Urothelium cell line (cell line): ENCODE results near the gene SELENOO.

Source experiments
- DNase-seq: peaks from one replicate; pipeline ENCODE4 v3.0.0; 2011; ENCODE audit warnings: low spot score, mixed read lengths
- FAIRE-seq: peaks from 2 replicates; lab custom pipeline; 2011; peaks lifted over from hg19 to GRCh38; lab: Jason Lieb, UNC

The SELENOO gene

DNA sequence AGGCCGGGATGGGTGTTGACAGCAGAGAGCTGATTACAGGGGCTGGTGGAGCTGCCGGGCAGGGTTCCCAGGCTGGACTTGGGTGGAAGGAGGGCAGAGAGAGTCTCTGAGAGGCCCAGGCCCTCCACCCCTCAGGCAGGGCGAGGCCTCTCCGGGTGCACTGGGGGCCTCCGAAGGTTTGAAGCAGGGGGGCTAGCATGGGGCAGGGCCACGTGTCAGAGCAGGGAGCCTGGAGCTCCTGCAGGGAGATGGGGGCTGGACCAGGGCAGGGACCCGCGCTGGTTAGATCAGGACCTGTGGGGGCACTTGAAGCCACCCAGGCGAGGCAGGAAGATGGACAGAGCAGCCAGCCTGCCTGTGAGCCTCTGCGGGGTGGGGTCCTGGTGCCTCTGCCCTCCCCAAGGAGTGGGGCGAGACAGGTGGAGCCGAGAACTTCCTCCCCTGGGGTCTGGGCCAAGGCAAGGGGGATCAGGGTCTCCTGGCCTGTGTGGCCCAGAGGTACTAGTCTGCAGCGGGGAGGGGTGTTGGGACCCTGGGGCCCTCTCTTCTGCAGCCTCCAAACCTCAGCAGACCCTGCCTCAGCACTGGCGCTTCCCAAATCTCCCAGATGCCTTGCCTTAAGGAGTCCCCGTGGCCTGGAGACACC lies 29.4 kb upstream of the SELENOO start:
- no peak for FAIRE-seq
- no peak for DNase-seq

DNA sequence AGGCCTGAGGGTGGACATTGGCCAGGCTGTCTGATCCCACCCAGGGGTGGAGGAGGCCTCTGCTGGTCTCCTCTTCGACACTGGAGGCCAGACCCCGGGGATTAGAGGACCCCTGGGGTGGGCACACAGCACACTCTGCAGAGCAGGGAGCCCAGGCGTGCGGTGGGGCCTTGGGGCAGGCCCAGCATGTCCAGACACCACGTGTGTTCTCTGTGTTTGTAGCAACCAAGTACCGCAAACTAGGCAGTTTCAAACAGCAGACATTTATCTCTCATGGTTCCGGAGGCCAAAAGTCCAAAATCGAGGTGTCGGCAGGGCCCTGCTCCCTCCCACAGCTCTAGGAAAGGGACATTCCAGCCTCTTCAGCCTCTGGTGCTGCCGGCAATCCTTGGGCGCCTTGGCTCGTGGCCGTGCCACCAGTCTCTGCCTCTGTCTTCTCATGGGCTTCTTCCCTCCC lies 28.8 kb upstream of the SELENOO start:
- FAIRE-seq = no peak

DNA sequence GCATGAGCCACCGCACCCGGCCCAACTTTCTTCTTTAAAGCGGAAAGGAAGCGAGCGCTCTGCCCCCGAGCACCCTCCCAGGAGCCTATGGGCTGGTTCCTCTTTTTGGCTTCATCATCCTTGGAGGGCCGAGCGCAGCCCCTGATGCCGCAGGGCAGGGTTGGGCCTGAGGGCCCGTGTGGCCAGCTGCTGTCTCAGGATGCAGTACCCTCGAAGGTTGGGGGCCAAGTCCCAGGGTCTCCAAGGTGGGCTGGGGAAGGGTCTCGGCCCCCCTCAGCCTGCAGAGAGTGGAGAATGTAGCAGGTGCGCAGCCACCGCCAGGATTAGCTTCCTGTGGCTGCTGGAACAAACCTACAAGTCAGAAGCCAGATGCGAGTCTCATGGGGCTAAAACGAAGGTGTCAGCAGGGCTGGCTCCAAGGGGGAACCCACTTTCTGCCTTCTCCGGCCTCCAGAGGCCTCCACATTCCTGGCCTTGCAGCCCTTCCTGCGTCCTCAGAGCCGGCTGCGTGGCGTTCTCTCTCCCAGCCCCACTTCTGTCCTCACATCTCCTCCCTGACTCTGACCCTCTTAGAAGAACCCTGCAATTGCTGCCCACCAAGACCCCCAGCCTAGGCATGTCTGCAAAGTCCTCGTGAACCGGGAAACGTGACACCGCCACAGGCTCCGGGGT lies 27.4 kb upstream of the SELENOO start:
- DNase-seq (no peak), FAIRE-seq (no peak)

More for the DNA sequence above, 28.8 kb upstream of the SELENOO start:
- no peak for DNase-seq

DNA sequence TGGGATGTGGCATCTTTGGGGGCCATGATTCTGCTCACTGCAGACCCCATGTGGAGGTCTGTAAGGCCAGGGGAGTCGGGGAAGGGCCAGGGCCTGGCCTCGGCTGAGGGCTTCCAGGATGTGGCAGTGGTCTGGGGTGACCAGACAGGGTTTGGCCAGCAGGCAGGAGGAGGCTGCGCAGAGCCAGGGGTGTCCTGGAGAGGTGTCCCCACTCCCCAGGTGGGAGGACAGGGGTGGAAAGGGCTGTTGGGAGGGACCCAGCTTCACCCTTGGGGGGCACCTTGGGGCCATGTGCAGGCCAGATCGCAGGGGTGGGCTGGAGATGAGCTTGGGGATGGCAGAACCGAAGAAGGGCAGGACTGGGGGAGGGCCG lies 26.8 kb upstream of the SELENOO start:
- no peak for FAIRE-seq

DNA sequence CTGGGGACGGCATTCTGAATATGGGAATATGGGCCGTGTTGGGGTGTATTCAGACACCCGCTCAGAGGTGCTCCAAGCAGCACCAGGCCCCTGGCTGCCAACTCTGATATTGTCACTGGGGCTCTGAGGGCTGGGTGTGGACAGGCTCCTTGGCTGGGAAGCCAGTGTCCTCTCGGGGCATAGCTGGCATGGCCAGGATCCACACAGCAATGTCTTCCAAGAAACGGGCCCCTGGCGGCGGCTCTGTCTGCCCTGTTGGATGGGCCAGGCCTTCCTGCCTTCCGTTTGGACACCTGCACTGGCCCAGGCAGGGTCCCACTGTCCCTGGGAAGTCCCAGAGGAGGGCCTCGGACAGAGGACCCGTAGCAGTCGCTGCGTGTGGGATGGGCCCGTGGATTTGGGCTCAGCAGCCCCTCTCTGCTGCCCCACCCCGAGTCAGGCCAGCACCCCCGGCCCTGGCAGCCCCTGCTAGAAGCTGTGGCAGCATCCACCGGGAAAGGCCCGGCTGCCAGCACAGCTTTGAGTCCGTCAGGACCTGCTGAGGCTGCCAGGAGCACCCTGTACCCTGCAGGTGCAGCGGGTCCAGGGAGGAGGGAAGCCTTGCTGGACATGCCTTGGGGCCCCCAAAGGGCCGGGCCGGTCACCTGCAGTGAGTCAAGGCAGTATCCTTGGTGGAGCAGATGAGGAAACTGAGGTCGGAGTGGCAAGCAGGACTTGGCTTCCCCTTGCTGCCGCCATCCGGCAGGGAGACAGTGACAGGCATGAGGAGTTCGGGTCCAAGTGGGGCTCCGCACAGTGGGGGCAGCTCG lies 26.2 kb upstream of the SELENOO start:
- FAIRE-seq (no peak), DNase-seq (no peak)

More for the DNA sequence above, 26.8 kb upstream of the SELENOO start:
- DNase-seq = no peak

DNA sequence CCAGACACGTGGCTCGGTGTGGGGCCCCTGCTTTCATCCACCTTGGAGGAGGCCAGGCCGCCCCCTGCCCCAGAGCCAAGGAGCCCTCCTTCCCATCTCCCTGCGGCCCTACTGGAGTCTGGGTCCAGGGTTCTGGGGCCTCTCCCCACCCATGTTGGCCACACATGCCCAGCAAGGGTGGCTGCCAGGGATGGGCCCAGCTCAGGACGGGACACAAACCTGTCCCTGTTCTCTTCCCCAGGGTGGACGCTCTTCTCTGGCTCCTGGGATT lies 25.7 kb upstream of the SELENOO start:
- DNase-seq (no peak), FAIRE-seq (no peak)

DNA sequence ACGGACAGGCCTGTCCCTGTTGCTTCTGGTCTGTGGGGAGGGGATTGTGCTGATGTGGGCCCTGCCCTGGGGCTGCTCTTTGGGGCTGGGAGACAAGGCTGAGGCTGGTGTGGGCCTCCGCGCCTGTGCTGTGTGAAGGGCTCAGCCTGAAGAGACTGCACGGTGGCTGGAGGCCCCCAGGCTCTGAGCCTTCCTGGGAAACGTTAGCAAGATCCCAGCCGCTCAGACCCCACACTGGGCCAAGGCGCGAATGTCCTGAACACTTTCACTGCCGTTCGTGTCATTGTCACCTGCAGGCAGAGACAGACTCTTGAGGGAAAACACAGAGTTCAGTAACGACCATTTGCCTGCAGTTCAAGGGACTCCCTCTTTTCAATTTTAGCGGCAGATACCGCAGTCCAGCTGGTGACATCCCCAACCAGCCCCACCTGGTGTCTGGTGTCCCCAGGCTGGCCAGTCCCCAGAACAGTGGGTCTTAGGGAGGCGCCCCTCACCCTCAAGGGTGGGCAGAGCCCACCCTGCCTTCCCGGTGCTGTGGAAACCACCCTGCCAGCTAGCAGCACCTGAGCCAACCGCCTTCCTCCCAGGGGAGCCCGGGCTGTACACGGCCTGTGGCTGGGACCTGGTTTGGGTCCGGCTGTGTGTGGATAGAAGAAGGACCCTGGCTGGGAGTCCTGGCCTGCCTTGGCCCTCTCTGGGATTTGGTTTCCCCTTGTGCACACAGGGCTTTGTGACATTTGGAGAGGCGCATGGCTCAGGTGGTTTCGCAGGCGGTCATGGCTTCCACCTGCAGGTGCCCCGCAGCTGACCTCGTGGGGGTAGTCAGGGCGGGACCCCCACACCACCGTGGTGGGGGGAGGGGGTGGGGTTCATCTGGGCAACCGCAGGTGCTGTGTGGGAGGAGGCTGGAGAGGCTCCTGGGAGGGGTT lies 24.6 kb upstream of the SELENOO start:
- FAIRE-seq (no peak), DNase-seq (no peak)

DNA sequence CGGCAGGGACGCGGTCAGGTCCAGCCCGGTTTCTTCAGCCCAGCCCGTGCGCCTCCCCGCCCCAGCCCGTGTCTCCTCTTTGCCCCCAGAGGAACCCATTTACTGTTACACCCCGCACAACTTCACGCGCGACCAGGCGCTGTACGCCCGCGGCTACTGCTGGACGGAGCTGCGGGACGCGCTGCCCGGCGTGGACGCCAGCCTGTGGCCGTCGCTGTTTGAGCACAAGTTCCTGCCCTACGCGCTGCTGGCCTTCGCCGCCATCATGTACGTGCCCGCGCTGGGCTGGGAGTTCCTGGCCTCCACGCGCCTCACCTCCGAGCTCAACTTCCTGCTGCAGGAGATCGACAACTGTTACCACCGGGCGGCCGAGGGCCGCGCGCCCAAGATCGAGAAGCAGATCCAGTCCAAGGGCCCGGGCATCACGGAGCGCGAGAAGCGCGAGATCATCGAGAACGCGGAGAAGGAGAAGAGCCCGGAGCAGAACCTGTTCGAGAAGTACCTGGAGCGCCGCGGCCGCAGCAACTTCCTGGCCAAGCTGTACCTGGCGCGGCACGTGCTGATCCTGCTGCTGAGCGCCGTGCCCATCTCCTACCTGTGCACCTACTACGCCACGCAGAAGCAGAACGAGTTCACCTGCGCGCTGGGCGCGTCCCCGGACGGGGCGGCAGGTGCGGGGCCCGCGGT lies 23.8 kb upstream of the SELENOO start:
- no peak for DNase-seq
- no peak for FAIRE-seq

DNA sequence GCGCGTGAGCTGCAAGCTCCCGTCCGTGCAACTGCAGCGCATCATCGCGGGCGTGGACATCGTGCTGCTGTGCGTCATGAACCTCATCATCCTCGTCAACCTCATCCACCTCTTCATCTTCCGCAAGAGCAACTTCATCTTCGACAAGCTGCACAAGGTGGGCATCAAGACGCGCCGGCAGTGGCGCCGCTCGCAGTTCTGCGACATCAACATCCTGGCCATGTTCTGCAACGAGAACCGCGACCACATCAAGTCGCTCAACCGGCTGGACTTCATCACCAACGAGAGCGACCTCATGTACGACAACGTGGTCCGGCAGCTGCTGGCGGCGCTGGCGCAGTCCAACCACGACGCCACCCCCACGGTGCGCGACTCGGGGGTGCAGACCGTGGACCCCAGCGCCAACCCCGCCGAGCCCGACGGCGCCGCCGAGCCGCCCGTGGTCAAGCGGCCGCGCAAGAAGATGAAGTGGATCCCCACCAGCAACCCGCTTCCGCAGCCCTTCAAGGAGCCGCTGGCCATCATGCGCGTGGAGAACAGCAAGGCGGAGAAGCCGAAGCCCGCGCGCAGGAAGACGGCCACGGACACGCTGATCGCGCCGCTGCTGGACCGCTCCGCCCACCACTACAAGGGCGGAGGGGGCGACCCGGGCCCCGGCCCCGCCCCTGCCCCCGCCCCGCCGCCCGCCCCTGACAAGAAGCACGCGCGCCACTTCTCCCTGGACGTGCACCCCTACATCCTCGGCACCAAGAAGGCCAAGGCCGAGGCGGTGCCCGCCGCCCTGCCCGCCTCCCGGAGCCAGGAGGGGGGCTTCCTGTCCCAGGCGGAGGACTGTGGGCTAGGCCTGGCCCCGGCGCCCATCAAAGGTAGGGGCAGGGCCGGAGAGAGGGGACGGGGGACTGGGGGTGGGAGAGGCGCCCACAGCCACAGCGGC lies 23.0 kb upstream of the SELENOO start:
- DNase-seq (no peak), FAIRE-seq (no peak)

DNA sequence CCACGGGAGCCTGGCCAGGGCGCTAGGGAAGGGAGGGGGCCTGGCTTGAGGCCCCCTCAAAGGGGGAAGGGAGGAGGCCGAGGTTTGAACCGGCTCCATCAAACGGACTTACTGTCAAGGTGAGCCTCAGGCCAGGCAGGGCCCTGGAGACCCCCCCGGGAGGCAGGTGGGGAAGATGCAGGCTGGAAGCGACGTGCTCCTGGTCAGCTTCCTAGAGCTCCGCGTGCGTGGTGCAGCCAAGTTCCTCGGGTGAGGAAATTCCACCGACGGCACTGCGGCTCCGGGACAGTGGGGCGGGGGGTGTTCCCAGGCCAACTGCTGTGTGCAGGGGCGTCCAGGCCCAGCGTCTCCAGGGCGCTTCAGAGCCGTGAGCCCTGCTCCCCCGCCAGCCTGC lies 22.3 kb upstream of the SELENOO start:
- FAIRE-seq (no peak), DNase-seq (no peak)

DNA sequence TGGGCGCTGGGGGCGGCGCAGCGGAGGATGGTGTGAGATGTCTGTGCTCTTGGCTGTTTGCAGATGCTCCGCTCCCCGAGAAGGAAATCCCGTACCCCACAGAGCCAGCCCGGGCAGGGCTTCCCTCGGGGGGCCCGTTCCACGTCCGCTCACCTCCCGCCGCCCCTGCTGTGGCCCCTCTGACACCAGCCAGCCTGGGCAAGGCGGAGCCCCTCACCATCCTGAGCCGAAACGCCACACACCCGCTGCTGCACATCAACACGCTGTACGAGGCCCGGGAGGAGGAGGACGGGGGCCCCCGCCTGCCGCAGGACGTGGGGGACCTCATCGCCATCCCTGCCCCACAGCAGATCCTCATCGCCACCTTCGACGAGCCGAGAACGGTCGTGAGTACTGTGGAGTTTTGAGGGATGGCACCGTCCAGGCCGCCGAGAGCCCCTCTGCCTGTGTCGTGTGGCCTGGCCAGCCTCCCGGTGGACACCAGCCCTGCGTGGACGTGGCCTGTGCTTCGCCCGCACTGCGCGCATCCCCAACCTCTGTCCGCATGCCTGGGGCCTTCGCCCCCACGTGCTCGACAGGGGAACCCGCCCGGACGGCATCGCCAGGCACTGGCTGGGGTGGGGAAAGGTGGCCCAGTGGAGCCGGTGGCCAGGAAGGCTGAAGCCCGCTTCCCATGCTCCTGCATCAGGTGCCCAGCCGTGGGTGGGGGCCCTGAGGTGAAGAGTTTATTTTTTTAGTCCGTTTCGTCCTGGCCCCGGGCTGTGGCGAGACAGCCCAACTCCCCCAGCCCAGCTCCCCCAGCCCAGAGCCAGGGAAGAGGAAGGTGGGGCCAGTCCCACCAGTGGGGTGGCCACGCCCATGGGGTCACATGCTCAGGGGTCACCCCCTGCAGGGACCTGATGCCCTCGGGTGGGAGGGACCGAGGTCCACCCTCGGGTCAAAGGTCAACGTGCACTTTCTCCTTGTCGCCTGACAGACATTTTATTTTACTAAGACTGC lies 21.6 kb upstream of the SELENOO start:
- FAIRE-seq = no peak
- DNase-seq = no peak

DNA sequence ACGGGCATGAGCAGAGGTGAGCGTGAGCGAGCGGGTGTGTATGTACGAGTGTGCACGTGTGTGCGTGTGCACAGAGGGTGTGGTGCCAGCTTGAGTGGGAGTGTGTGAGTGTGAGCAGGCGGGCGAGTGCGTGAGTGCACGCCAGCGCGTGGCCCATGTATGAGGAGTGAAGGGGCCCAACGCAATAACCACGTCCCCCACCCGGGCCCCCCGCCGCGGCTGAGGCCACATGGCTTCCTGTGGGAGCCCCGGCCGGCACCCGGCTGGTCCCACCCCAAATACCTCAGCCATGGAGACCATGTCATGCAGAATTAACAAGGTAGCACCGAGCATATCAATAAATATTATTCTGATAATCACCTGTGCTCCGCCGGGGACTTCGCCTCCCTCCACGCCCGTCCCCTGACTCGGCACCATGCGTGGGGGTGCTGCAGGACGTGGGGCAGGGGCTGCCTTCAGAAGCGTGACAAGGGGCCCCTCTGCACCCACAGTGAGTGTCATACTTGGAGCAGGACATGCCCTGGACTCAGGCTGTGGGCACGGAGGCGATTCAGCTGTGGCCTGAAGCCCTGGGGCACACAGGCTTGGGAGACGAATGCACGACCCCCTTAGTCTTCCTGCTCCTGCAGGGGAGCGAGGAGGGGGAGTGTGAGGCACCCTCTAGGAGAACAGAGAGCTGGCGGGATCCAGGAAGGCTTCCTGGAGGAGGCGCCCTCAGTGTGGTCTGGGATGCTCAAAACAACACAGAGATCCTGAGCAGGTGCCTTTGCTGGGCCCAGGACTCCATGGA lies 20.7 kb upstream of the SELENOO start:
- FAIRE-seq = peak; percentile 86

DNA sequence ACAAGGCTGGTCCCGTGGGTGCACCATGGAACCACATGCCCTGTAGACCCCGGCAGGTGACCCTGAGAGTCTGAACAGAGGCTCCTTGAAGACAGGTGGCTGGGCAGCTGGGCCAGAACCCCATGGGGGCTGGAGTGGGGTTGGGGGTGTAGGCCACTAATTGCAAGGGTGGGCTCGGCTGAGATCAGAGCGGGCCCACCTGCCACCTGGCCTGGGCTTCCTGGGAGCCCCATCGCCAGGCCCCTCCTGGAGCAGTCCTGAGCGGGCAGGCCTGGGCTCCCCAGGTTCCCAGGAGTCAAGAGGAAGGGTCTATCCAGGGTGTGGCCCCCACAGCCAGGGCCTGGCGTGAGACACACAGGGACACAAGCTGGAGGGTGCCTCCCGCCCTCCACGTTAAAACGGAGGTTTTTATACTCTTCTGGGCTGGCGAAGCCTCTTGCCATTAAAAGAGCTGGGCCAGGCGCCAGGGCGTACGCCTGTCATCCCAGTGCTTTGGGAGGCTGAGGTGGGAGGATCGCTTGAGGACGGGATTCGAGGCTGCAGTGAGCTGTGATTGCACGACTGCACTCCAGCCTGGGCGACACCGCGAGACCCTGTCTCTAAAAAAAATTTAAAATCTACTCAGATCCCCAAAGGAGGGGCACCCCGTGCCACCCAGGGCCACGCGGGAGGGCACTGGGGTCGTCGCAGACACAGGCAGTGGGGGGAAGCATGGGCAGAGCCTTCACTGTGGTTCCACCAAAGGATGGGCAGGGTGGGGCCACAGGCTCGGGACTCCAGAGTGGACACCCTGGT lies 19.9 kb upstream of the SELENOO start:
- FAIRE-seq (no peak), DNase-seq (no peak)

More for the DNA sequence above, 20.7 kb upstream of the SELENOO start:
- DNase-seq = no peak

DNA sequence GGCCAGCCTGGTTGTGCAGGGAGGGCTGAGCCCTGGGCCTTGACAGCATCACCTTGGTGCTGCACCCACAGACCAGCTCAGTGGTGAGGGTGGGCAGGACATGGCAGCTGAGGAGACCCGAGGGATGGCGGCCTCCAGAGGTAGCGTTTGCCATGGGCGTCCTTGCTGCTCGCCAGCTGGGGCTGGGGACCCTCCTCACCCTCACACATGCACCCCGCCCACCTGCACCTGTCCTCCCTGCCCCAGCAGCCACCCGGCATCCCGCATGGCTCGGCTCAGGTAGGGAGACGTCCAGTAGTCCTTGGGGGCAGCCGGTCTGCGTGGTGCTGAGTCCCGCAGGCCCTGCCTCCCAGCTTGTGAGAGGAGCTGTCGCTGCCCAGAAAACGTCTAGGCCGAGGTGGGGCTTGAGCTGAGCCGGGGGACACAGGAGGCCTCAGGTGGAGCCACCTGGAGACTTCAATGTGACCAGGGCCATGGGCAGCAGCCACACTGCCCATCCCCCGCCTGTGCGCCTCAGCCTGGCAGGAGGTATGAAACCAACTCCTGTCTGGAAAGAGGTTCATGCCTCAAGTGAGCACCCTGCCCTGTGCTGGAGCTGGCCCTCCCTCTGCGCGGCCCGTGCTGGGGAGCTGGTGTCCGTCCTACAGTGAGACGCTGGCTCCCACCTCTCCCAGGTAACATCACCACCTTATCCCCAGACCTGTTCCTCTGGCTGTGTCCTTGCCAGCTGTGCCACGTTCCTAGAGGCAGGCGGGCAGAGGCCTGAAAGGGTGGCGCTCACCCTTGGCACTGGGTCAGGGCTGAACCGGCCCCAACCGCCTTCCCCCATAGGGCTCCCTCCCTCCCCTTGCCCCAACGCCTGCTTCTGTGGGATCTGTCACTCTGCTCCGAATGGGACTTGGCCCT lies 18.4 kb upstream of the SELENOO start:
- DNase-seq = no peak
- no peak for FAIRE-seq

DNA sequence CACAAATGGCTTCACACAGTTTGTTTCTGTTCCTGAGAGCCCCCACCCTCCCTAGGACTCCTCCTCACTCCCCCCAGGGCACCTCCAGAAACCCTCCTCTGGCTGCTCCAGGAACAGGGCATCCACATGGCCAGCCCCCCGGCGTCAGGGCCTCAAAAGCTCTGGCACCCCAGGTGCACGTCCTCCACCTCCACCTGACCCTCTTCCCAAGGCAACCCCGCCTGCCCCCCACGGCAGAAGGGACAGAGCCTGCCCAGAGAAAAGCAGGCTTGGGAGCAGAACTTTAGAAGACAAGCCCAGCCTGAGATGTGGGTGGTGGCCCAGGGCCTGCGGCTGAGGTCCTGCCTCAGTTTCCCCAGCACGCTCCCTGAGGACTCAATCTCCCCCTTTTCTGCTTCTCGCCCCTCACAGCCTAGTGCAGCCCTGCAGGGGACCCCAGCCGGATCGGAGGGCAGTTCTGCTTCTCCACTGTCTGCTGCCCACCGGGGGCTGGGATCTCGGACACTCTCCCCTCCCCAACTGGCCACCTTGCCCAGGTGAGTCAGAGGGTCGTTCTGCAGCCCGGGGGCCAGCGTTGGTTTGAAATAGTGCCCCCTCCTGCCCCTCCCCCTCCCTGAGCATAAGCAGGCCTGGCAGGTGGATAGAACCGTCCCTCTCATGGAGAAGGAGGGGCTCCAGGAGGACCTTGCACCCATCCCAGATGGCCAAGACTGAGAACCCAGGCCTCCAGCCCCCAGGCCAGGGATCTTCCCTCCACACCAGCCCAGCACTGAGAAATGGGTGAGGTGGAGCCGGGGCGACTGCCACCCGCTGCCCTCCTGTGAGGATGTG lies 17.5 kb upstream of the SELENOO start:
- FAIRE-seq = peak; percentile 9

More for the DNA sequence above, 17.5 kb upstream of the SELENOO start:
- DNase-seq = no peak
